NCI-H524 (cell line): Measurements from ENCODE around the gene TAS2R43.
"Not testable (repeated sequence)": the region's sequence is repeated elsewhere in the genome, so short reads cannot be mapped to it uniquely, and the experiment has no call there.

Experiments
- DNase-seq, 2 experiments: peaks; one replicate each; lab custom pipeline; 2025; lab: John Stamatoyannopoulos, UW

TAS2R43 gene

GRCh38 chr12:11092128-11092527 lies at the start of gene TAS2R43:
TSS of gene TAS2R43 (minus strand) at chr12:11092313. CDS start at chr12:11092229, 84 bp downstream.
- DNase-seq: no peak

- DNase-seq: no peak
Observed at GRCh38 chr12:11136075-11136474, 44.0 kb upstream of the TAS2R43 start.

DNA sequence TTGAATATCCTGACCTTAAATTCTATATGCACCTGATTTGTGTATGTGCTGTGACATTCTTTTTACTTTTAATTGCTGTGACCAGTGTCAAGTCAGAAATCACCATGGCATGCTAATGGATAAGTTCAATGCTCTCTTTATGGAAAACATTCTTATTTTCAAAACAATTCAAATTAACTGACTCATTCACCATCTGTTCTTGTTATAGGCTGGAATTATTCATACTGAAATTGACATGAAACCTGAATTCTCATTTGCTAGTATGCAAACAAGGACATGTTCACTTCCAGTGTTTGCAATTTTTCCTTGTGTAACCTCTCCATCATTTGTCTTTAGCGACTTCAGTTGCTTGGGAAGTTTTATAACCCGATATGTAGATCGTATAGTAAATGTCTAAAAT lies 42.2 kb upstream of the TAS2R43 start, which contains the start of gene TAS2R30:
Gene TAS2R30, minus strand, starts transcription at position 340 of the 400 bp plus-strand sequence. CDS start 400 bp downstream, outside the sequence.
- DNase-seq: no peak

- no peak for DNase-seq
Observed at GRCh38 chr12:11133816-11134215, 41.7 kb upstream of the TAS2R43 start.

GRCh38 chr12:11133162-11133561 lies 41.0 kb upstream of the TAS2R43 start:
- DNase-seq: no peak

DNA sequence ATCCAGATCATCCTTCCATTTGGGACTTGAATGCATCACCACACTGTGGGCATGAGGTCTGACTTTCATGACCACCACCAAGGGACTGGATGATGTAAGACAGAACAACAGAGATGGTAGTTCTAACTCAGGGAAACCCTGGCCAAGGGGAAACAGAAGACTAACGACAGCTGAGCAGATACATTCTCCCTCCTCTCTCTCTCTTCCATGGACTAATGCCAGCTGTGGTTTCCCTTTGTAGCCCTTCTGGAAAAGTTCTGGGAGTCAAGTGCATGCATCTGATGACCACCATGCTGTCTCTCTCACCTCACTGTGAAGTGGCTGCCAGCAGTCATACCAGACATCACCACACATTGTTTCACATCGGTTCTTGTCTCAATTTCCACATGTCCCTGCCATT lies 38.9 kb upstream of the TAS2R43 start:
- DNase-seq: no peak

- no peak for DNase-seq
Observed at GRCh38 chr12:11130382-11130781, 38.3 kb upstream of the TAS2R43 start.

DNA sequence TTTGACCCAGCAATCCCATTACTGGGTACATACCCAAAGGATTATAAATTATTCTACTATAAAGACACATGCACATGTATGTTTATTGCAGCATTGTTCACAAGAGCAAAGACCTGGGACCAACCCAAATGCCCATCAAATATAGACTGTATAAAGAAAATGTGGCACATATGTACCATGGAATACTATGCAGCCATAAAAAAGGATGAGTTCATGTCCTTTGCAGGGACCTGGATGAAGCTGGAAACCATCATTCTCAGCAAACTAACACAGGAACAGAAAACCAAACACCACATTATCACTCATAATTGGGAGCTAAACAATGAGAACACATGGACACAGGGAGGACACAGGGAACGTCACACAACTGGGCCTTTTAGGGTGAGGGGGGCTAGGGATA lies 22.0 kb upstream of the TAS2R43 start:
- not testable (repeated sequence) for DNase-seq

DNA sequence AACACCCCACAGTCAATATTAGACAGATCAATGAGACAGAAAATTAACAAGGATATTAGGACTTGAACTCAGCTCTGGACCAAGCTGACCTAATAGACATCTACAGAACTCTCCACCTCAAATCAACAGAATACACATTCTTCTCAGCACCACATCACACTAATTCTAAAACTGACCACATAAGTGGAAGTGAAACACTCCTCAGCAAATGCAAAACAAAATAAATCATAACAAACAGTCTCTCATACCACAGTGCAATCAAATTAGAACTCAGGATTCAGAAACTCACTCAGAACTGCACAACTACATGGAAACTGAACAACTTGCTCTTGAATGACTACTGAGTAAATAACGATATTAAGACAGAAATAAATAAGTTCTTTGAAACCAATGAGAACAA lies 19.1 kb upstream of the TAS2R43 start:
- DNase-seq: not testable (repeated sequence)

DNA sequence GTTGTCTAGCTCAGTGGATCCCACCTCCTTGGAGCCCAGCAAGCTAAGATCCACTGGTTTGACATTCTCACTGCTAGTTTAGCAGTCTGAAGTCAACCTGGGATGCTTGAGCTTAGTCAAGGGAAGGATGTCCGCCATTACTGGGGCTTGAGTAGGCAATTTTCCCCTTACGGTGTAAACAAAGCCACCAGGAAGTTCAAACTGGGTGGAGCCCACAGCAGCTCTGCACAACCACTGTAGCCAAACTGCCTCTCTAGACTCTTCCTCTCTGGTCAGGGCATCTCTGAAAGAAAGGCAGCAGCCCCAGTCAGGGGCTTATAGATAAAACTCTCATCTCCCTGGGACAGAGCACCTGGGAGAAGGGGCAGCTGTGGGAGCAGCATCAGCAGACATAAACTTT lies 16.7 kb upstream of the TAS2R43 start:
- no peak for DNase-seq

DNA sequence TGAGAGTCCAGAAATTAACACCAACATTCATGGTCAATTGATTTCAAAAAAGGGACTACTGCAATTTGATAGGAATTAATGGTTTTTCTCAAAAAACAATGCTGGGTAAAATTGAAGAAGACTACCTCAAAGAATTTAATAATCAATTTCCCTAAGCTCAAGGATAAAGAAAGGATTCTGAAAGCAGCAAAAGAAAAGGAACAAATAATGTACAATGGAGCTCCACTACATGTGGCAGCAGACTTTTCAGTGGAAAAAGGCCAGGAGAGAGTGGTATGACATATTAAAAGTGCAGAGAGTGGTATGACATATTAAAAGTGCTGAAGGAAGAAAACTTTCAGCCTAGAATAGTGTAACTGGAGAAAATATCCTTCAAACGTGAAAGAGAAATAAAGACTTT lies 15.6 kb upstream of the TAS2R43 start:
- DNase-seq: no peak

DNA sequence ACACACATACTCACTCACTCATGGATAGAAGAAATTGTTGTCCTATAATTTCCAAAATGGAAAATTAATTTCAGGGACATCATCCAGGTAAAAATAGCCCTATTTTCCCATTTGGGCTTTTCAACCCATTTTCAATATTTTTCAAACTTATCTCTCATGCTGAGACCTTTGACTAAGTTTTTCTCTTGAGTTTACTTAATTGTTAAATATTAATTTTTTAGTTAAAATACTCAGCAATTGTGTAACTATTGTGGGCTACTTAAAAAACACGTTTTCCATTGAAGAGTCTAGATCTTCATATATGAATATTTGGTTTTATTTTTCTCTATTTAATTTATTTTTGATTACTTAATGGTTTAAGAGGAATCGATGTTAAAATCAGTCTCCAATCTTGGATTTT lies 14.2 kb upstream of the TAS2R43 start:
- no peak for DNase-seq

- DNase-seq: no peak
Observed at GRCh38 chr12:11105546-11105945, 13.4 kb upstream of the TAS2R43 start.

- DNase-seq: not testable (repeated sequence)
Observed at GRCh38 chr12:11094910-11095309, 2.8 kb upstream of the TAS2R43 start.

DNA sequence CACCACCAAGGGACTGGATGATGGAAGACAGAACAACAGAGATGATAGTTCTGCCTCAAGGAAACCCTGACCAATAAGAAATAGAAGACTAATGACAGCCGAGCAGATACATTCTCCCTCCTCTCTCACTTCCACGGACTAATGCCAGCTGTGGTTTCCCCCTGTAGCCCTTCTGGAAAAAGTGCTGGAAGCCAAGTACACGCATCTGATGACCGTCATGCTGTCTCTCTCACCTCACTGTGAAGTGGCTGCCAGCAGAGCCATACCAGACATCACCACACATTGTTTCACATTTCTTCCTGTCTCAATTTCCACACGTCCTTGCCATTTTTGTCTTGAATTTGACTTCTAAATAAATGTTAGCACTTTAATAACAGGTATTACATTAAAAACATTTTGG lies 2.9 kb downstream of the TAS2R43 start:
- DNase-seq: no peak

DNA sequence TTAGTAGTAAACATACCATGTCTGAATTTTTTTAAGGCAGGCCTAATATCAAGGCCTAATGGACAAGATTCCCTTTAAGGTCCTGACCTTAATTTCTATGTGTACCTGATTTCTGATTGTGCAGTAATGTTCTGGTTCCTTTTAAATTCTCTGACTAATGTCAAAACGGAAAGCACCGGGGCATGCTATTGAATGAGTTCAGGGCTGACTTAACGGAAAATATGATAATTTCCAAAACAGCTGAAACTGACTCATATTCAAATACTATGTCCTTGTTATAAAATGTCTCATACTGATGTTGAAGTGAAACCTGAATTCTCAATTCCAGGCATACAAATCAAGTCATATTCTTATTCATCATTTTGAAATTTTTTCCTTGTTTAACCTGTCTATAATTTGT lies 6.7 kb downstream of the TAS2R43 start:
- DNase-seq: no peak

DNA sequence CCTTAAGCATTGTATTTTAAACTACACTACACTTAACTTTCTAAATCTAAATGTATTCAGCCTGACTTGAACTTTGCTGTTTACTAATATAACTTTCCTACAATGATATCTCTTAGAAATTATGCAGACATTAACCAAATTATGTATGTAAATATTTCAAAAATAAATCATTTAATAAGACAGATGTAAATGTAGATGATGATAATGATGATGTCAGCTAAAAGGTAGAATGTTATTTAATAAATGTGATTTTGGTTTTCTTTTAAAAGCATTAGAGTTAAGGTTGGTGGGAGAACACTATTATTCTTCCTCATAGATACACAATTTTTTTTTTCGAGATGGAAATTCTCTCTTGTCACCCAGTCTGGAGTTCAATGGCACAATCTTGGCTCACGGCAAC lies 10.1 kb downstream of the TAS2R43 start:
- no peak for DNase-seq

DNA sequence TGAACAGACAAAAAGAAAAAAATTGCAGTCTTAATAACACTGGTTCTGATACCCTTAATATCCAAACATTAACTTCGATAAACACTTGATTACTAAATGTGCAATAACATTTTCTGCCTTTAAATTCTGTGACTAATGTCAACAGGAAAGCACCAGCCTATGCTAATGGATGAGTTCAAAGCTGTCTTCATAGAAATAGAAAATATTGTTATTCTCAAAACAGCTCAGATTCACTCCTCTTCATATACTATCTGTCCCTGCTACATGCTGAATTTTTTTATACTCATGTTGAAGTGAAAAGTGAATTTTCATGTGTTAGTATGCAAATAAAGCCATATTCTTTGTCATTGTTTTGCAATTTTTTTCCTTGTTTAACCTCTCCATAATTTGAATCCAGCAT lies 13.9 kb downstream of the TAS2R43 start:
- no peak for DNase-seq

GRCh38 chr12:11075642-11076041 lies 16.5 kb downstream of the TAS2R43 start:
- no peak for DNase-seq

- no peak for DNase-seq
Observed at GRCh38 chr12:11071414-11071813, 20.7 kb downstream of the TAS2R43 start.

- DNase-seq: no peak
Observed at GRCh38 chr12:11070999-11071398, 21.1 kb downstream of the TAS2R43 start.

- DNase-seq: no peak
Observed at GRCh38 chr12:11069854-11070365, 22.2 kb downstream of the TAS2R43 start.

- DNase-seq: no peak
Observed at GRCh38 chr12:11067514-11067913, 24.6 kb downstream of the TAS2R43 start.

DNA sequence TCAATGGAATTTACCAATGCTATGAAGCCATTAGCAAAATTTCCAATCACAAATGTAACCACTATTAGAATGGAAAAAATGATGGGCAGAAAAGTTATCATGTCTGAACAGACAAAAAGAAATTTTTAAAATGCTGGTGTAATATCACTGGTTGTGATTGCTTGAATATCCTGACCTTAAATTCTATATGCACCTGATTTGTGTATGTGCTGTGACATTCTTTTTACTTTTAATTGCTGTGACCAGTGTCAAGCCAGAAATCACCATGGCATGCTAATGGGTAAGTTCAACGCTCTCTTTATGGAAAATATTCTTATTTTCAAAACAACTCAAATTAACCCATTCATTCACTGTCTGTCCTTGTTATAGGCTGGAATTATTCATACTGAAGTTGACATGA lies 29.9 kb downstream of the TAS2R43 start, which contains the start of gene TAS2R46:
Gene TAS2R46, minus strand, starts transcription at position 101 of the 400 bp plus-strand sequence. Its CDS starts 0 bp downstream, at position 101.
- DNase-seq: not testable (repeated sequence)
